Activated effector memory CD4-positive, alpha-beta T cell treated with Interleukin-2 at 50 U/mL for 16 hours (primary cell): ENCODE data around the gene PAPLN.

ENCODE experiments used
- DNase-seq: peaks from one replicate; pipeline ENCODE4 v3.0.0-alpha.2; 2020

PAPLN gene

GRCh38 chr14:73248108-73248868, 11.0 kb downstream of the PAPLN start:
- DNase-seq = no peak

GRCh38 chr14:73249108-73249507, 11.8 kb downstream of the PAPLN start:
- DNase-seq = no peak

- DNase-seq = no peak
Observed at GRCh38 chr14:73249564-73250316, 12.4 kb downstream of the PAPLN start.

DNA sequence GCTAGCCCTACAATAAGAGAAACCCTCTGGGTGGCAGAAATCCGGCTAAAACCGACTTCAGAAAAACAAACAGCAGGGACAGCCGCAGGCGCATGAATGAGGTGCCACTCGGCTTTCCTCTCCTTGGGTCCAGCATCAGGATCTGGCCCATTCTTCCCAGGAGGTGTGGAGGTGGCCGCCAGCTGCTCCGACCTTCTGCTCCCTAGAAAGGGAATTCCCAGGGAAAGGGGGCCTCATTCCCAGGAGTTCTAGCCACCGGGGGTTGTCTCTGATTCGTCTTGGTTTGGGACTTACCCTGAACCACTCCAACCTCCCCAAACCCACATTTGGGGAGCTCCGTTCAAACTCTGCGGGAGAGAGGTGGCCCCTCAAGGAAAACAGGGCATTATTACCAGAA, 13.0 kb downstream of the PAPLN start:
- DNase-seq = no peak

DNA sequence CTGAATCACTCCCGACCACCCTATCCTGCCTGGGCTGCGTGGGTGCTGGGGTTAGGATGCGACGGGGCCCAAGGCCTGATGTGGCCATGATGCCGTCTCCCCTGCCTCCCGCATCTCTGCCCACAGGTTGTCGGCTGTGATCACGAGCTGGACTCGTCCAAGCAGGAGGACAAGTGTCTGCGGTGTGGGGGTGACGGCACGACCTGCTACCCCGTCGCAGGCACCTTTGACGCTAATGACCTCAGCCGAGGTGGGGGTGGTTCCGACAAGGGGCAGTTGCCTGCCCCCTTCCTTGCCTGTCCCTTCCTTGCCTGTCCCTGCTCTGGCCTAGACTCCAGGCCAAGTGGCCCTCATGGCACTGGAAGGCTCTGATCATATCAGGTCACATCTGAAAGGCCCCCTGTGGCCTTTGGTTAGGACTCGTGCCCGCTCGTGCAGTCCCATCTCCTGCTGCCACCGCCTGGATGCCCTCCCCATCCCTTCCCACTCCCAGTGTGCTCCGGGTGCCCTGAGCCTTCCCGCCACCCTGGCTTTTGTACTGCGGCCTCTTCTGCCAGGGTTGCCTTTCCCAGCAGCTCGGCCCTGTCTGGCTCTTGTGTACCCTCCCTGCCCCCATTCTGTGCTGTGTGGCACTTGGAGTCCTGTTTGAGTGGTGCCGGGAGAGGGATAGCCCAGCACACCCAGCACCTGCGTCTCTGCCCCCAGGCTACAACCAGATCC, 13.6 kb downstream of the PAPLN start:
- DNase-seq = no peak

DNA sequence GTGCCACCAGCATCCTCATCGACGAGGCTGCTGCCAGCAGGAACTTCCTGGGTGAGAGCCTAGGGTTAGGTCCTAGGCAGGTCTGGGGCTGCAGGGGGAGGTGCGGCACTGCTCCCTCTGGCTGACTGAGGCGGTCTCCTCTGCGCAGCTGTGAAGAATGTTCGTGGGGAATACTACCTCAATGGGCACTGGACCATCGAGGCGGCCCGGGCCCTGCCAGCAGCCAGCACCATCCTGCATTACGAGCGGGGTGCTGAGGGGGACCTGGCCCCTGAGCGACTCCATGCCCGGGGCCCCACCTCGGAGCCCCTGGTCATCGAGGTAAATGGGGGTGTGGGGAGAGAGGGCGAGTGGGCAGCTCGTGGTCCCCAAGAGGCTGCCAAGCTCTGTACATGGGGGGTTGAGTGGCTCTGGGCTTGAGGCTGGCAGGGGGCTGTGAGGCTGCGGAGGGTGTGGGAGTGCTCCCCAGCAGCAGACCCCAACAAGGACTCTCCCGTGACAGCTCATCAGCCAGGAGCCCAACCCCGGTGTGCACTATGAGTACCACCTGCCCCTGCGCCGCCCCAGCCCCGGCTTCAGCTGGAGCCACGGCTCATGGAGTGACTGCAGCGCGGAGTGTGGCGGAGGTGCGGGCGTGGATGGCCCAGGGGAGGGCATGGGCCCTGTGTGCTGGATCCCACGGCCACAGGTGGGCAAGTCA, 14.4 kb downstream of the PAPLN start:
- DNase-seq = no peak

DNA sequence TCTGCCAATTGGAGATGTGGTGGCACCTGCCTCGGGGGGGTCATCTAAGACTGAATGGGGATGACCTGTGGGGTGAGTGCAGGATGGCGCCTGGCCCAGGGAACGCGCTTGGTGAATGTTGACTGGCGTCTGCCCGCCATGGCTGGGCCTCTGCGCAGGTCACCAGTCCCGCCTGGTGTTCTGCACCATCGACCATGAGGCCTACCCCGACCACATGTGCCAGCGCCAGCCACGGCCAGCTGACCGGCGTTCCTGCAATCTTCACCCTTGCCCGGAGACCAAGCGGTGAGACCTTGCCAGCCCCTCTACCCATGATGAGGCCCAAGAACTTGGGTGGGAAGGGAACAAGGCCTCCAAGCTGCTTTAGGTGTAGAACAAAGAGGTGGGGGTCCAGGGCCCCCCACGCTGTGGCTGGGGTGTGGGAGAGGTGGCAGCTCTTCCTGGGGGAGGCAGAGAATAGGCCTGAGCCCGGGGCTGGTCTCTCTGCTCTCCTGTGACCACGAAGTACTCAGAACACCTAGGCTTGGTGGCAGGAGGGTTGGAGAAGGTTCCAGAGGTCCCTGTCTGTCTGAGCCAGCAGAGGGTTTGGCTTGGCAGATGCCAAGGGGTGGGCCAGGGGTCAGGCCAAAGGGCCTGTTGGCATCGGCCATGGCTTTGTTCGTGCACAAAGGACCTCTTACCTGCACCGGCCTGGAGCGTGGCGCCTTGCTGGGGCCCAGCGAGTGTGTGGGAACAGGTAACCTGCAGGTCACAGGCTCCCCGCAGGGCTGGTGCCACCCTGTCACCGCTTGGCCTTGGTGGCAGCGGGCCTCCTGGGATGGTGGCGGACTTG, 15.4 kb downstream of the PAPLN start:
- DNase-seq = no peak

DNA sequence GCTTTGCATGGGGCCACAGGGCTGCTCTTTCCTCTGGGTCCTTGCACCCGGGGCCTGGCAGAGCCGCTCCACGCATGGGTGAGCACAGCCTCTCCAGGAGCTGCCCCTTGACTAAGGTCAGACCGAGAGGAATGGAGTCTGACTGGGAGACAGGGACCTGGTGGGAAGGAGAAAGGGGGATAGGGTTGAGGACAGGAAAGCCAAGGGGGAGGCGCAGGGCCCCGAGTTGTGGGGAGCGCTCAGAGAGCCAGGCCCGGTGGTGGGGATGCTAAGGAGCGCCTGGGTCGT, 16.0 kb downstream of the PAPLN start:
- no peak for DNase-seq

- DNase-seq = no peak
Observed at GRCh38 chr14:73253721-73254120, 16.4 kb downstream of the PAPLN start.

- DNase-seq = no peak
Observed at GRCh38 chr14:73254247-73255004, 17.1 kb downstream of the PAPLN start.

DNA sequence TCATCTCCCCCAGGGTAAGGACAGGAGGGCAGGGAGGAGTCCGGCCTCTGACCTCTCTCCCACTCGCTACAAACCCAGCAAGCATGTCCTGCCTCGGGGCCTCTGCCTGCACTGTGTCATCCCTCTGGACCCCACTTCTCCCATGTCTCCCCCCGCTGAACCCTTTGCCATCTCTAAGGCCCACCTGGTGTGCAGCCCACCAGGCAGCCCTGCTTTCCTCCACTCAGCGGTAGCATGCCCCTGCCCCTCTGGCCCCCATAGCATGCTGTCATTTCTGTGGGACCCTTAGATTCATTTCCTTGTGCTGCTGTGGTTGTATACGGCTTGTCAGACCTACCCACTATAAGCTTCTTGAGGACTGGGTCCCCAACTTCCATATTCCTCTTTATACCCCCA, 17.7 kb downstream of the PAPLN start:
- DNase-seq = no peak

DNA sequence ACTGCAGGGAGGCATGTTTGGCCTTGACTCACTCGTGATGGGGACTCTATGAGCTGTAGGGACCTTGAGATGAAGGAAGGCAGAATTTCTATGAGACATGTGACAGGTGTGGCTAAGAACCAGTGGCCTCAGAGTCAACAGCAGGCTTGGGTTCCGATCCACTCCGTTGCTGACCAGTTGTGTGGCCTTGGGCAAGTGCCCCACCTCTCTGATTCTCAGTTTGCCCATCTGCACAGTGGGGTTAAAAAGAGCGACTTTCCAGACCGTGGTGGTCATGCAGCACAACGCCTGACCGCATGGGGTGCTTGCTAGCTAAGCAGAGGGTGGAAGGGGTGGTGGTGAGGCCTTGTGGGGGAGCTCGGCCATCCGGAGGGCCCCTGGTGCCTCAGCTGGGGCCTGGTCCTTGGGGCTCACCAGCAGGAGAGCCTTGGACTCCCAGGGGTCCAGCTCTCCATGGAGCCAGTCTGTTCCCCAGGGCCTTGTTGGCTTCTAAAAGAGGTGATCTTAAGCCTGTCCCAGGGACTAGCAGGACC, 18.5 kb downstream of the PAPLN start:
- no peak for DNase-seq

GRCh38 chr14:73258076-73258475, 20.8 kb downstream of the PAPLN start:
- DNase-seq = no peak

- DNase-seq = no peak
Observed at GRCh38 chr14:73258845-73259611, 21.7 kb downstream of the PAPLN start.

- DNase-seq = no peak
Observed at GRCh38 chr14:73259837-73260236, 22.5 kb downstream of the PAPLN start.

- no peak for DNase-seq
Observed at GRCh38 chr14:73260574-73260973, 23.3 kb downstream of the PAPLN start.

DNA sequence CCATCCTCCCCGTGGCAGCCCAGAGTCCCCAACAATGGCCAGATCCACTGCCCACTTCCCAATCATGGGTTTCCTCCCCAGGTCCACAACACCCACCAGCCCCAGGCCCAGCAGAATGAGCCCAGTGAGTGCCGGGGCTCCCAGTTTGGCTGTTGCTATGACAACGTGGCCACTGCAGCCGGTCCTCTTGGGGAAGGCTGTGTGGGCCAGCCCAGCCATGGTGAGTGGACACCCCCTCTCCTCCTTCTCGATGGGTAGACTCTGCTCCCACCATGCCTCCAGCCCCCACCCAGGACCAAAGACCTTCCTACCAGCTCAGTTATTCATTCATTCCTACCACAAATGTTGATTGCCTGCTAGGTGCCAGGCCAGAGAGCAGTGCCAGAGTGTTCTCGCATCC, 23.8 kb downstream of the PAPLN start:
- no peak for DNase-seq

DNA sequence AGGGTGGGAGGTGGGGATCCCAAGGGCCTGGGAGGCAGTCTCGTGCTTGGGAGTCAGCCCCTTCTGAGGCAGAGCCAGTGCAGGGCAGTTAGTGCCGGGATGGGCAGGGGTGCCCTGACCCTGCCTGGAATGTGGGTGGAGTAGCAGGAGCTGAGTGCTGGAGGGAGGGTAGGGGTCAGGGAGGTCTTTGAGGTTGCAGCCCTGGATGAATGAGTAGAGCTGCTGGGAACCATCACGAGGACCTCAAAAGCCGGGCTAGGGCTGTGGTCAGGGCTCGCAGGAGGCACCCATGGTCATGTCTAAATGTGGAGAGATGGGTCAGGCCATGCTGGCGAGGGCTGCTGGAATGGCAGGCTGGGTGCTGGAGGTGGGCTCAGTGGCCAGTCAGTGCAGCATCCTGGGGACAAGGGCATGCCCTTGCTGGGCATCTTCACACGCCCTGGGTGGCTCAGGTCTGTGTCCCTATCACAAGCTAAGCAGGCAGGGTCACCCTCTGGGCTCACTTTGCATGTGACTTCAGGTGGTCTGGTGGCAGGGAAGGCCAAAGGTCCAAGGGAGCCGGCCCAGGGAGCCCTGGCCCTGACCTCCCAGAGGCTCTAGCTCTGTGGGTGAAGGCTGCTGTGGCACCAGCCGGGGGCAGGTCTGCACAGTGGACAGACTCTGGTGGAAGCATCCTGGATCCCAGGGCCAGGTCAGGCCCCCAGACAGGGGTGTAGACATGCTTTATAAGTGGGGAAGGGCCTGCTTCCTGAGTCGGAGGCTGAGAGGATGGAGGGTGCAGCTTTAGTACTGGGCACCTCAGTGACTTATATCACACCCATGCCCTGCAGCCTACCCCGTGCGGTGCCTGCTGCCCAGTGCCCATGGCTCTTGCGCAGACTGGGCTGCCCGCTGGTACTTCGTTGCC, 24.5 kb downstream of the PAPLN start:
- no peak for DNase-seq

DNA sequence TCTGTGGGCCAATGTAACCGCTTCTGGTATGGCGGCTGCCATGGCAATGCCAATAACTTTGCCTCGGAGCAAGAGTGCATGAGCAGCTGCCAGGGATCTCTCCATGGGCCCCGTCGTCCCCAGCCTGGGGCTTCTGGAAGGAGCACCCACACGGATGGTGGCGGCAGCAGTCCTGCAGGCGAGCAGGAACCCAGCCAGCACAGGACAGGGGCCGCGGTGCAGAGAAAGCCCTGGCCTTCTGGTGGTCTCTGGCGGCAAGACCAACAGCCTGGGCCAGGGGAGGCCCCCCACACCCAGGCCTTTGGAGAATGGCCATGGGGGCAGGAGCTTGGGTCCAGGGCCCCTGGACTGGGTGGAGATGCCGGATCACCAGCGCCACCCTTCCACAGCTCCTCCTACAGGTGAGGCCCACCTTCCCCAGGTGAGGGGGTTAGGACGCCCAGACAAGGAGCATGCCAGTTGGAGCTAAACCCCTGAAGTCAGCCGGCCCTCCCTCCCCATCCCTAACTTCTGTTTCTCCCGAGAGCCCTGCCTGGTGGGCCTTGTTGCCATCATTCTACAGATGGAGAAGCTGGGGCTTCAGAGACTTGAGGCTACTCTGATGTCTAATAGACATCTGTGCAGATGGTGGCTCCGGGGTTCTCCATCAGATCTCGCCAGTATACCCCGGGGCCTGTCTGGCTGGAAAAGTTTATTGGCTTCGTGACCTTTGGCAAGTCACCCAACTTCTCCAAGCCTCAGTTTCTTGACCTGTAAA, 25.3 kb downstream of the PAPLN start:
- no peak for DNase-seq
